ENCODE data around the gene SLC41A2.

SLC41A2 gene

DNA sequence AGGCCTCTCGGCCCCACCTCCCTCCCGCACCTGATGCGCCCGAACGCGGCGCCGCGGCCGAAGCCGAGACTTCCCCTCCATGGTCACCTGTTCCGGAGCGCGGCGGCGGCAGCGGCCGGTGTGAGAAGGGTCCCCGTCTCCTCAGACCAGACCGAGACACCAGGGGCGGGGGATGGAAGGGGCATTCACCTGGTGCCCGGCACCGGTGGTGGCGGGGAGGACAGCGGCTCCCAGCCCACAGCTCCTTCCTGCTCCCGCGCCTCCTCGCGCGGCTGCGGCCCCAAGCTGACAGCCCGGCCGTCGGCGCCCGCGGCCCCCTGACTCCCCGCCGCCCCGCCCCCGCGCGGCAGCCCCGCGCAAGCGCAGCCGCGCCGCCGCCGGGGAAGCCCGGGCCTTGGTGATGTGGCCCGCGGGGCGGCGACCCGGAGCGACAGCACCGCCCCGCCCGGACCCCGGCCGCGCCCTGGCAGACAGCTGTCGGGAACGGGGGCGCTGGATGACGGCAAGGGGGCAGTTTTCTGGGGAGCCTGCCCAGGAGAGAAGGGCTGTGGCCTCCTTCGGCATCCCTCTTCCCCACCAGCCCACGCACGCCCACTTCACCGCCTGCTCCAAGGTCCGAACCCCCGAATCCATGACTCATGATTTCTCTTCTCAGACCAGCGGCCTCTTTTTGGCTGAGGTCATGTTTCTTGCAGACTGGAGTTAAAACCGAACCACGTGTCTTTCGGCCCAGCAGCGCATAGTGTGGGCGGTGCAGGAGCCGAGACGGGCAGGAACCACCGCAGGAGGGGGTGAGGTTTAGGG lies at the start of gene SLC41A2:
Gene SLC41A2 (minus strand): TSS at position 290 of the 804 bp plus-strand sequence. CDS start 29,763 bp downstream, outside the sequence.
- in situ Hi-C loops (cut with HindIII; ENCODE audit: low sequenced_read_pairs) = no loop called here
- H3K4me3 ChIP-seq (ENCODE audit: low read depth, low read length) = peak within 1 kb of the TSS; percentile 70
- DNase-seq (ENCODE audit: low read depth) = peak; percentile 71
- TF ChIP-seq, protein P1, sequence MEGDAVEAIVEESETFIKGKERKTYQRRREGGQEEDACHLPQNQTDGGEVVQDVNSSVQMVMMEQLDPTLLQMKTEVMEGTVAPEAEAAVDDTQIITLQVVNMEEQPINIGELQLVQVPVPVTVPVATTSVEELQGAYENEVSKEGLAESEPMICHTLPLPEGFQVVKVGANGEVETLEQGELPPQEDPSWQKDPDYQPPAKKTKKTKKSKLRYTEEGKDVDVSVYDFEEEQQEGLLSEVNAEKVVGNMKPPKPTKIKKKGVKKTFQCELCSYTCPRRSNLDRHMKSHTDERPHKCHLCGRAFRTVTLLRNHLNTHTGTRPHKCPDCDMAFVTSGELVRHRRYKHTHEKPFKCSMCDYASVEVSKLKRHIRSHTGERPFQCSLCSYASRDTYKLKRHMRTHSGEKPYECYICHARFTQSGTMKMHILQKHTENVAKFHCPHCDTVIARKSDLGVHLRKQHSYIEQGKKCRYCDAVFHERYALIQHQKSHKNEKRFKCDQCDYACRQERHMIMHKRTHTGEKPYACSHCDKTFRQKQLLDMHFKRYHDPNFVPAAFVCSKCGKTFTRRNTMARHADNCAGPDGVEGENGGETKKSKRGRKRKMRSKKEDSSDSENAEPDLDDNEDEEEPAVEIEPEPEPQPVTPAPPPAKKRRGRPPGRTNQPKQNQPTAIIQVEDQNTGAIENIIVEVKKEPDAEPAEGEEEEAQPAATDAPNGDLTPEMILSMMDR (IDR thresholded peaks at IDR 0.05; ENCODE audit: low read depth, low read length, missing control alignments) = no peak

DNA sequence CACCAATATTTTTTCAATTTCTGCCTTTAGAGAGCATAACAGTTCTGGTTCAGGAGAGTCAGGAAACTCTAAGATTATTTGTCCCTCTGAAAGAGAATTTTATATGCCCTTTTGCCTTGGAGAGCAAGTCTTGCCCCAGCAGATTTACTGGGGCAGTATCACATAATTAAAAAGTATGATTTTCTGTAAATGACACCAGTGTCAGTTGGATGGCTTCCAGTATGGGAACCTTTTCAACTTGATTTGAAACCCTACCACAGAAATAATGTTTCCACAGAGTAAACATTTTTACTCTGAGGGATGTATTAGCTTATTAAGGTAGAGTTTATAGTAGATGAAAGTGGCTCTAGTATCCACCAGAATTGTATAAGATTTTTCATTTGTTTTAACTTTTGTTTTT lies 43.4 kb upstream of the SLC41A2 start:
- H3K4me3 ChIP-seq (ENCODE audit: low read depth, low read length) = no peak overlapping the region
- TF ChIP-seq, protein P1 (IDR thresholded peaks at IDR 0.05; ENCODE audit: low read depth, low read length, missing control alignments) = no peak
- DNase-seq (ENCODE audit: low read depth) = no peak
- in situ Hi-C loops (cut with HindIII; ENCODE audit: low sequenced_read_pairs) = loop anchor here (5.0 kb wide), 1 partner anchor 99 kb away; no protein-coding TSS in a partner anchor

DNA sequence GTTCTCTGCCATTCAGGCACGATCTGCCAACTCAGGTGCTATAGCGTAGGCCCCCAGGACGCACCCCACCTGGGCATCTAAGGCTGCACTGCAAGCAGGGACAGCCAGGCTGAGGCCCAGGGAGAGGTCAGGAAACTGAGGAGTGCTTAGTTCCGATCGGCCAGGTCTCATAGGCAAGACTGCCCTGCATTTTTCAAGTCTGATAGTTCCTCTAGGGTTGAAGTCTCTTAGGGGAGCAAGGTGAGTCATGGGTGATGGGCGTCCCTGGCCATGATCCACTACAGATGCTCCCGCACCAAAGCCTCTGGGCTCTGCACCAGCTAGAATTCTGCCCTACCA lies 41.2 kb upstream of the SLC41A2 start:
- in situ Hi-C loops (cut with HindIII; ENCODE audit: low sequenced_read_pairs) = no loop called here
- TF ChIP-seq, protein P1 (IDR thresholded peaks at IDR 0.05; ENCODE audit: low read depth, low read length, missing control alignments) = no peak
- H3K4me3 ChIP-seq (ENCODE audit: low read depth, low read length) = no peak overlapping the region
- no peak for DNase-seq (ENCODE audit: low read depth)

- TF ChIP-seq, protein P1 (IDR thresholded peaks at IDR 0.05; ENCODE audit: low read depth, low read length, missing control alignments) = no peak
- DNase-seq (ENCODE audit: low read depth) = no peak
- in situ Hi-C loops (cut with HindIII; ENCODE audit: low sequenced_read_pairs) = no loop called here
- no peak overlapping the region for H3K4me3 ChIP-seq (ENCODE audit: low read depth, low read length)
These were observed 40.6 kb upstream of the SLC41A2 start for GRCh38 chr12:104998423-104999346.

GRCh38 chr12:104997541-104997940 lies 39.5 kb upstream of the SLC41A2 start:
- no peak for DNase-seq (ENCODE audit: low read depth)
- in situ Hi-C loops (cut with HindIII; ENCODE audit: low sequenced_read_pairs) = no loop called here
- TF ChIP-seq, protein P1 (IDR thresholded peaks at IDR 0.05; ENCODE audit: low read depth, low read length, missing control alignments) = no peak
- H3K4me3 ChIP-seq (ENCODE audit: low read depth, low read length) = no peak overlapping the region

DNA sequence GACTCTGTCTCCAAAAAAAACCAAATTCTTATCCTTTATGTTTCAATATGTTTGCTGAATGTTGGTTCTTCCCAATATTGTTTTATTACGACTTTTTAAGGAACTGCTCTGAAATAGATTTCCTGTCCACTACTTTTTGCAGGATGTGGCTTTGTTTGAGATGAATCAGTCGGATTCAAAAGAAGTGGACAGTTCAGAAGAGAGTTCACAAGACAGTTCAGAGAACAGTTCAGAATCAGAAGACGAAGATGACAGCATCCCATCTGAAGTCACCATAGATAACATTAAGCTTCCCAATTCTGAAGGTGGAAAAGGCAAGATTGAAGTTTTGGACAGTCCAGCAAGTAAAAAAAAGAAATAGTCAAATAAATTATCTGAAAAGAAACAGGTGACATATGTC lies 36.2 kb upstream of the SLC41A2 start:
- TF ChIP-seq, protein P1 (IDR thresholded peaks at IDR 0.05; ENCODE audit: low read depth, low read length, missing control alignments) = no peak
- H3K4me3 ChIP-seq (ENCODE audit: low read depth, low read length) = no peak overlapping the region
- no peak for DNase-seq (ENCODE audit: low read depth)
- in situ Hi-C loops (cut with HindIII; ENCODE audit: low sequenced_read_pairs) = no loop called here

All from astrocyte of the cerebellum (primary cell).